Dermis microvascular lymphatic vessel endothelial cell (primary cell): ENCODE measurements around the gene UNC45A. TPM values are rescaled to one million over a fixed set of nuclear protein-coding genes. Genes with fewer than 3 reads are reported as not detected.
"Not testable (repeated sequence)": the region's sequence is repeated elsewhere in the genome, so short reads cannot be mapped to it uniquely, and the experiment has no call there.

Experiments used
- DNase-seq, 2 donors: peaks; one replicate each; pipeline versions ENCODE4 v3.0.0 to v3.0.0-alpha.2; 2010; ENCODE audit warnings: low read depth in 2 of 2
- total RNA-seq: library from RNA; depleted of rRNA; stranded (reverse); fragments of >200 nt; gene quantifications from 2 replicates; pipeline ENCODE4 v1.2.1, GENCODE V29; 2014

UNC45A gene
- total RNA-seq, 1 donor from 2014 or later: 96.8 TPM

DNA sequence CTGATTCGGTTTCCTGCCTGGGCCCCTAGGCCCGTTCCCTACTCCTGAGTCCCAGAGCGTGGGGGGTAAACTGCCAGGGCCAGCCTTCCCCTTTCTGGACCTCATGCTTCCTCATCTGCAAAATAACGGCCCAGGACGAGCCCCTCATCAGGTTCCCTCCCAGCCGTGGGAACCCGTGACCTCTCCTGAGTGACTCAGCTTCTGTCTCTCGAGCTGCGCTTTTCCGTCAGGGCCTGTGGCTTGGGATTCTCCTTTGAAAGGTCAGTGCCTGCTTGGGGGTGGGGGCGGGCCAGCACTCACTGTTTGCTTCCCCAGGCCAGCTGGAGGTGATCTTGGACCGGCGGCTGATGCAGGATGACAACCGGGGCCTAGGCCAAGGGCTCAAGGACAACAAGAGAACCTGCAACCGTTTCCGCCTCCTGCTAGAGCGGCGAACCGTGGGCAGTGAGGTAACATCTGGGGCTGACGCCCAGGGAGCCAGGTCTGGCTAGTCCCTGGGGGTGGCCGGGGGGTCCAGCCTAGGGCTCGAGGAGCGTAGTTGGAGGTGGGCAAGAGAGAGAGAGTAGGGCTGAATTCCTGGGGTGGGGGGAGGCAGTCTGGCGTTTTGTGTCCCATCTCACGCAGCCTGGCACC is 19.2 kb upstream of the UNC45A start:
- no peak for DNase-seq

DNA sequence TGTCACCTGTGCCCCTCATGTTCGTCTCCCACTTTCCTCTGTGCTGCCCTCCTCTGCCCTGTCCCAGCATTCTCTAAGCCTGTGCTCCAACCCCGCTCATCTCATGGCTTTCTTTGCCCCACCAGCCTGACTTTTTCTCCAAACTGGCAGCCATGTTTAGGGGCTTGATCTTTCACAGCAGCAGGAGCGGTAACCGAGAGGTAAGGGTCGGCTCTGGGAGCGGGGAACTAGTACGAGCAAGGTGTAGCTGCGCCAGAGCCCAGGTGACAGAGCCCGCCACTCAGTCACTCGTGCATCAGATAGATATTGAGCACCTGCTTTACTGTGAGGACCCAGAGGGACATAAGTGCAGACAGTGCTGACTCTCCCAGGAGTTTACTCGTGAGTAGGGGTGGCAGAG is 18.6 kb upstream of the UNC45A start:
- DNase-seq: no peak

DNA sequence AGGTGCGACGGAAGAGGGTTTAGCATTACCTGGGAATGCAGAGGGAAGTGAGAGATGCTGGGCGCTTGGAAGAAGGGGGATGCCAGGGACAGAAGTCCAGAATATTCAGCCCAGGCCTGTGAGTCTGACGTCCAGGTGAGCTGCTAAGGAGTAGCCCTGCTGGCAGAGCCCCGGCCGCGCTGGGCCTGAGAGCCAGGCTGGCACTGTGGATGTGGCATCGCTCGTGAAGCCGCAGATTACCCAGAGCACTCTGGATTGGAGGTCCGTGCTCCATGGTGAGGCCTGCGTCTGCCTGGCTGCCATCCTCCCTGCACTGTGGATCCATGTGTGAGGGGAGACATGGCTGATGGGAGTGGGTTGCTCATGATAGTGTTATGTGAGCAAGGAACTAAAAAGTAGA is 17.5 kb upstream of the UNC45A start:
- DNase-seq: no peak

DNA sequence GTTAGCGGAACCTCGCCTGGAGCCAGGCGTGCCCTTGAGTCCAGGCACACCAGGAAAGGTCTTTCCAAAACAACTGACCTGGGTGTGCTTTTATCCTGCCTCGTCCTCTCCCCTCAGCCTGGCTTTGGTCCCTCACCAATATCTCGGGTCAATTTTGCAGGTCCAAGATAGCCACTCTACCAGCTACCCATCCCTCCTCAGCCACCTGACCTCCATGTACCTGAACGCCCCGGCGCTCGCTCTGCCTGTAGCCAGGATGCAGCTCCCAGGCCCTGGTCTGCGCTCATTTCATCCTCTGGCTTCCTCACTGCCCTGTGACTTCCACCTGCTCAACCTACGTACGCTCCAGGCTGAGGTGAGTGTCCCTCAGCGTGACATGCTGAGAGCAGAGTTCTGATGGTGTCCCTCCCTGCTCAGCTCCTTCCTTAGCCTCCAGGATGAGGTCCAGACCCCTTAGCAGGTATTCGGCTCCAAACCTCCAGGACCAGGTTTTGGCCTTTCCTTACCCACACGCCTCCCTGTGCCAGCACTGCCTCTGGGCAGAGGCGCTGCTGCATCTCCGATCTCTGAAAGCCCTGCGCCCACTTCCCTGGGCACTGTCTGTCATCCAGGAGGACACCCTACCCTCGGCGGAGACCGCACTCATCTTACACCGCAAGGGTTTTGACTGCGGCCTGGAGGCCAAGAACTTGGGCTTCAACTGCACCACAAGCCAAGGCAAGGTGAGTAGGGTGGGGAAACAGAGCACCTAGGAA is 16.9 kb upstream of the UNC45A start:
- no peak for DNase-seq

DNA sequence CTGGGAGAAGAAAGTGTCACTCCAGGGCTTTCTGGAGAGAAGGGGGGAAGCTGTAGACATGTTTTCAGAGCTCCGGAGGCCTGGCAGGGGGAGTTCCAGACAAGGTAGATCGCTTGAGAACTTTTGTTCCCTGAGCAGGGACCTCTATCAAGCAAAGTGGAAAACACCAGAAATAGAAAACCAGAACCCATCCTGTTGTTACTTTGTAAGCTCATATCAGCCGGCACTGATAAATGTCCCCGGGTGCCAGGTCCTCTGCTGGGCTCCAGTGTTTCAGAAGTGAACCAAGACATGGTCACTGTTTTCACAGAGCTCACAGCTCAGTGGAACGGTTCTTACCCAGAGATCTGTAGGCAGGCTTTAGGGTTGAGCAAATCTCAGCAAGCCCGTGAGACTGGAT is 16.2 kb upstream of the UNC45A start:
- DNase-seq: no peak

DNA sequence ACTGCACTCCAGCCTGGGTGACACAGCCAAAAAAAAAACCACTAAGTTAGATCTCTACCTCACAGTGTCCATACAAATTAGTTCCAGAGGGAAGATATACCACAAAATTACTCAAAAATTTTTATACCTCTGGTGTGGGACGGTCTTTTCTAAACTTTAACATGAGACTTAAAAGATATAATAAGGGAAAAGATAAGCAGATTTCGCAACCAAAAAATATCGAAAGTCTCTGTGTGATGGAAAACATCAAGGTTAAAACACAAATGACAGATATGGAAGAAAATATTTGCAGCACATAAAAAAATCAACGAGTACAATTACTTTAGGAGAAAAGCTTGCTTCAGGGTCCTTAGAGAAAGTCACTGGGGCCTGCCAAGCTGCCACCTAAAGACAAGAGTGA is 13.2 kb upstream of the UNC45A start:
- no peak for DNase-seq

DNA sequence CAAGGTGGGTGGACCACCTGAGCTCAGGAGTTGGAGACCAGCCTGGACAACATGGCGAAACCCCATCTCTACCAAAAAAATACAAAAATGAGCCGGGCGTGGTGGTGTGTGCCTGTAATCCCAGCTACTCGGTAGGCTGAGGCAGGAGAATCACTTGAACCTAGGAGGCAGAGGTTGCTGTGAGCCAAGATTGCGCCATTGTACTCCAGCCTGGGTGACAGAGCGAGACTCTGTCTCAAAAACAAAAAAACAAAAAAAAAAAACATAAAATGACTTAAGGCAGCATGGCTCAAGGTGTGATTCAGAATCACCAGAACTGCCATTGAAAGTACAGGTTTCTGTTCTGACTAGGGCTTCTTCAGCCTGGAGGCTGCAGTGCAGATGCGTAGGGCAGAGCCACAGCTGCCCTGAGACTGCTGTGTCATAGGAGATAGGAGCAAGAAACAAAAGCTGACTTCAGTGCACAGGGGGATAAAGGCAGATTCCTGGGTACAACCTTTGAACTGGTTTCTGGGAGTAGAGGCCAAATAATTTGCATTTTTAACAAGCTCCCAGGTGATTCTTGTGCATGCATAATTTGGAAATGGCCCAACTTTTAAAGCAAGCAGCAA is 12.3 kb upstream of the UNC45A start:
- not testable (repeated sequence) for DNase-seq

DNA sequence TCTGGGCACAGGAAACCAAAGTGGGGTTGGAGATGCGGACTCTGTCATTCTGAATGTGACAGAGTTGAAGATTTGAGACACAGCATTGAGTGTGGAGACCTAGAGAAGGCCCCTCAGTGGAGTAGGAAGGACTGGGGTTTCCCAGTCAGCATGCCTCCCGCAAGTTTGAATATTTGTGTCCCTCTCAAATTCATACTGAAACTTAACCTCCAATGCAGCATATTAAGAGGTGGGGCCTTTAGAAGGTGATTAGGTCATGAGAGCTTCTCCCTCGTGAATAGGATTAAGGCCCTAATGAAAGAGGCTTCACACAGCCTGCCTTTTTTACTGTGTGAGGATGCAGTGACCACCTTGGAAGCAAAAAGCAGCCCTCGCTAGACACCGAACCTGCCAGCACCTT is 10.7 kb upstream of the UNC45A start:
- no peak for DNase-seq

DNA sequence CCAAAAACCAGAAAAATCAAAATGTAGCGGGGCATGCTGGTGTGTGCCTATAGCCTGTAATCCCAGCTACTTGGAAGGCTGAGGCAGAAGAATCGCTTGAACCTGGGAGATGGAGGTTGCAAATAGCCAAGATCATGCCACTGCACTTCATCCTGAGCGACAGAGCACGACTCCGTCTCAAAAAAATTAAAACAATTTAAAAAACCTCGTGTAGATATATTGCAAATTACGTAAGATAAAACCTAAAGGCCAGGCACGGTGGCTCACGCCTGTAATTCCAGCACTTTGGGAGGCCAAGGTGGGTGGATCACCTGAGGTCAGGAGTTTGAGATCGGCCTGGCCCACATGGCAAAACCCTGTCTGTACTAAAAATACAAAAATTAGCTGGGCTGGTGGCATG is 8.3 kb upstream of the UNC45A start:
- not testable (repeated sequence) for DNase-seq

DNA sequence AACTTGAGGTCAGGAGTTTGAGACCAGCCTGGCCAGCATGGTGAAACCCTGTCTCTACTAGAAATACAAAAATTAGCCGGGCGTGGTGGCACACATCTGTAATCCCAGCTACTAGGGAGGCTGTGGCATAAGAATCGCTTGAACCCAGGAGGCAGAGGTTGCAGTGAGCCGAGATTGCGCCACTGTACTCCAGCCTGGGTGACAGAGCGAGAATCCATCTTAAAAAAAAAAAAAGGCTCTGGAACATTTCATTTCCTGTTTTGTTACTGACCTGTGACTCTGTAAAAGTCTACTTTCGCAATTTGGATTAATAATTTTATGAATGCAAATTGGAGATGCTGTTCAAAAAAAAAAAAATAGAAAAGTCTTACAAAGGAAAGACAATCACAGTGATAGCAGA is 7.0 kb upstream of the UNC45A start:
- not testable (repeated sequence) for DNase-seq

DNA sequence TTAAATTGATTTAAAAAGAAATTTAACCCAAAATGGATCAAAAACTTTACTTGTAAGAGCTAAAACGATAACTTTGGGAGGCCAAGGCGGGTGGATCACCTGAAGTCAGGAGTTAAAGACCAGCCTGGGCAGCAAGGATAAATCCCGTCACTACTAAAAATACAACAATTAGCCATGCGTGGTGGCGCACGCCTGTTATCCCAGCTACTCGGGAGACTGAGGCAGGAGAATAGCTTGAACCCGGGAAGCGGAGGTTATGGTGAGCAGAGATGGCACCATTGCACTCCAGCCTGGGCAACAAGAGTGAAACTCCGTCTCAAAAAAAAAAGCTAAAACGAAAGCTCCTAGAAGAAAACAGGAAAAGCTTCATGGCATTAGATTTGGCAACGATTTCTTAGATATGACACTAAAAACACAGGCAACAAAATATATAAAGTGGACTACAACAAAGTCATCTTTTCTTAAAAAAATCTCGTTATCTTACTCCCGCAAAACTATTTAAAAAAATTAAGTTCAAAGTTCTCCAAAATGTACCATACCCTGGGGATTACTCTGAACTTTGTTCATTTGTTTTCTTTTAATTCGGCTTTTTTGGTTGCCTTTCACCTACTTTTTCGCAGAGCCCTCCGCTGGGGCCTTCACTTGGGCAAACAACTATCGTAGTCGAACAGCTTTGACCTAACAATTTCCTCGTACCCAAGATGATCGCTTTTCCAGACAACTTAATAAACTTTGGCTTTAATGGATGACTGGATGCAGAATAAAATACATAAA is 5.7 kb upstream of the UNC45A start:
- DNase-seq: no peak

DNA sequence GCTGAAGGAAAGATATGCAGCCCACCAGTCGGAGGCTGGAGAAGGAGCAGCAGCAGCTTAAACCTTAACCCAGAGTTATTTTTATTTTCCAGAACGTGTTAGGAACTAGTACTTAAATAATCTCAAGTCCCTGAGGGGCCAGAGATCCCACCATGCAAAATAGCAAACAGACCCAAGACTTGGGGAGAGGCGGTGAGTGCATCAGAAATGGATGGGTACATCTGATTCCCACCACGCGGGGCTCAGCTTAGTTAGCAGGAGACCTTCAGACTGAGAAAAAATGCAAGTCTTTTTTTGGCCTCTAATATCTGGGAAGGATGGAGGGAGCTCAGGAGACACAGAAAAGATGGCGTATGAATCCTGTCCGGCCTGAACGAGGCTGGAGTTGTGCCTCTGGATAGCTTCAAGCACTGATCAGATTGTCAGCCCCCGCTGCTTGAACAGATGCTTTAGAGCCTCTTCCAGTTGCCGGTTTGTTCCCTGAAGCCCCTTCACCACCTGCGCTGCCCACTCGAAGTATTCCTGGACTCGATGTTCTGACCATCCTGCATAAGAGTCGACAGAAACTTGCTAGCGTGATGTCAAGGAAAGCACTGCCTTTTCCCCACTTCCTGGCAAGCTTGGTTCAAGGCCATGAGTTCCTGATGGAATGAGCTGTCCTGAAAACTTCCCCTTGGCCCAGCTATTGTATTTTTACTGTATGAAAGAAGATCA is 4.1 kb upstream of the UNC45A start:
- peak in 1 of 2 donors; percentile 51 for DNase-seq

DNA sequence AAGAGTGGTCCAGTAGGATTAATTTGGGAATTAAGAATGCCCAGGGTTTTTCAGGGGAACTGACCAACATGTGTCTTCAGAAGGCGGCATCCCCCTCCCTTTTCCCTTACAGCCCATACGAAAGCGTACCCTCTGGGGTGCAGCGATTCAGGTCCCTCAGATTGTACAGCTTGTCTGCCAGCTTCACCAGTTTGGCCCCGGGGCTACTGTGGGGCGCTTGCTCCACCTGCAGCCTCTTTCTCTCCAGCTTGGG is 3.6 kb upstream of the UNC45A start:
- DNase-seq: no peak

DNA sequence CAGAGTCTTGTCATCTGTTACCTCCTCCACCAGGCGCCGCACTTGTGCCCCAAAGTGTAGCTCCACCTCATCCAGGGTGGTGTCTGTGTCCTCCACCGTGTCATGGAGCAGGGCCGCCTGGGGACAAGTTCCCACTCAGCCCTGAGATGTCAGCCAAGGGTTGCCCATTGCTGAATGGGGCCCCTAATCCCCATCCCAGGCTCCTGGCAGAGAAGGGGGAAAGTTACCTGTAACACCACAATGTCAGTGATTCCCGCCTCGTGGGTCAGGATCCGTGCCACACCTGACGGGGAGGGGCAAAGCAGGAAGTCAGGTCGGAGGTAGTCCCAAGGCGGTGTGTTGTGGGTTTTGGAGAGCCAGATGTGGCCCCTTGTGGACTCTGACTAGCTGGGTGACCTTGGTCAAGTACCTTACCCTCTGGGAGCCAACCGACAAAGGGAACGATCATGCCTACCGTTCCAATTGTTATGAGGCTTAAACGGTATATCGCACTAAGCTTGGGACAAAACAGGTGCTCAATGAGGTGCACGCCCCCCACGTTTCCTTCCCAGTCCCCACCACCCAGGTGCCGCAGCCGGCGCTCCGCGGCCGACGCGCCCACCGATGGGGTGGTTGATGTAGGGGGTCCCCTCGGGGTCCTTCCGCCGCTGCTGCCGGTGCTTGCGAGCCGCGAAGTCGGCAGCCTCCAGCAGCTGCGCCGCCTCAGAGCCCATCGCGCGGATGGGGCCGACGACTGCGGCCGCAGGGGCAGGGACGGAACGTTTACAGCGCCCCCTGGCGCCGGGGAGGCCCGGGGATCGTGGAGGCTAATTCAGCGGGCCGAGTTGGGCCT is 3.0 kb upstream of the UNC45A start, which contains the start of gene HDDC3:
Gene HDDC3, minus strand, starts transcription at position 722 of the 832 bp plus-strand sequence. Its CDS starts 9 bp downstream, at position 713.
- DNase-seq: peak; percentile 55 to 82

DNA sequence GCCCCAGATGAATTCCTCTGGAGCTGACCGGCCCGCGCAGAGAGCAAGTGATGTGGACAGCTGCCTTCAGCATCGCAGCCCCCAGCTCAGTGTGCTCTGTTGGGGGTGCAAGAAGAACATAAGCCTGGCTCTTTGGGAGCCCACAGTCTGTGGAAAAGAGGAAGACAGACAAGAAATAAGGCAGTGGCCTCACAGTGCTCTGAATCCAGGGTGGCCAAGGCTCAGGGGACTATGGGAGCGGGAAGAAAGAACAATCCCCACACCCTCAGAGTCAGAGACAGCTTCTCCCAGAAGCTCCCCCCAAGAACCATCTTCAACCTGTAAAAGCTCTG is 2.5 kb upstream of the UNC45A start:
- DNase-seq: no peak

DNA sequence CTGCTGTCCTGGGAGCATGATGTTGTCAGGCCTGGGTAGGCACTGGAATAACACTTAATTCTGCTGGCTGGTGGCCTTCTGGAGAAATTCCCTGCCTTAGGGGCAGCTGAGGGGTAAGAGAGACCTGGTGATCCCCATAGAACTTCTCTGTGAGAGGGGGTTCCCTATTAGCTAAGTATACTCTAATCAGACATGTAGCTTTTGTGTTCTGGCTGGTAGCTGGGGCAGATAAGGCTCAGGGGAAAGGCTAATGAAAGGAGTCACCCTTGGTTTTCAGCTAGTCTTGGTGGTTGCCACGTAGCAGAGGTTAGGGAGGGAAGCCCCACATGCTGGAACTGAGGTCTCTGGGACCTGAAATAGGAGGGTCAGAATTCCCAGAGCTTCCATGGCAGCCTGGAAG is 1.8 kb upstream of the UNC45A start:
- DNase-seq: no peak

DNA sequence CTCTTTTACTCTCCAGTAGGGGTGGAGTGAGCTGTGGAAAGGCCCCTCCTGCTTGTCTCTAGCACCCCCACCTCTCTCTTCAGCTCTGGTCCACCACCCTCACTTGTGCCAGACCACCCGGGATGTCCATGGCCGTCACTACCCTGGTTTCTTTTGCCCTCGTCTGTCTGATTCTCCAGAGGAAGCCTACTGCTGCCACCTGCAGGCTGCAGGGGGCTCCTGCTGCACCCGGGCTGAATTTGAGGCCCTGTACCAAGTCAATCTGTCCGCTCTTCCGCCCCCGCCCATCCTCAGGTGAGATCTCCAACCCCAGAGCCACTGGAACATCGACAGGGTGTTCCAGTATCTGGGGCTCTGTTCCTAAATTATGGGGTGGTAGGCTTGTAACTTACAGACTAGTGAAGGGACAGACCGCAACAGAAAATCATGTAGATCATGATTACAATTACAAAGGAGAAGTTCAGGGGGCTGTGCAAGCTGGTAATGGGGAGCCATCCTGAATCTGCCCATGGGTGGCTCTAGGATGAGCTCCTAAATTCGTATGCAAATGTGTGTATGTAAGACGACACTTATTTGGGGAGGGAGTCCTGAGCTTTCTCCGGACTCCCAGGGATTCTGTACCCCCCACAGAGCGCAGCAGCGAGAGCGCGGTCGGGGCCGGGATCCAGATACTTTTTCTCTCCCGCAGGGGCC is 683 bp upstream of the UNC45A start:
- DNase-seq: peak; percentile 58 to 80

DNA sequence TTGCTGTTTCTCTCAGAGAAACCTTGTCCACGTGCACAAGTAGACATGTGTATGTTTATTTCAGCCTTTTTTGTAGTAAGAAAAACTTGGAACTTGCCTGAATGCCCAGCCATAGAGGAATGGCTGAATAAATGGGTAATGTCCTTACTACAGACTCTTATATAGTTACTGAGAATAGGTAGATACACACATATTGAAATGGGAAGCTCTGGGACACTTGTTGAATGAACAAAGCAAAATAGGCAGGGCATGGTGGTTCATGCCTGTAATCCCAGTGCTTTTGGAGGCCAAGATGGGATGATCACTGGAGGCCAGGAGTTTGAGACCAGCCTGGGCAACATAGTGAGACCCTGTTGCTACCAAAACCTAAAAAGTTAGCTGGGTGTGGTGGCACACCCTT is 1.7 kb downstream of the UNC45A start:
- DNase-seq: no peak

DNA sequence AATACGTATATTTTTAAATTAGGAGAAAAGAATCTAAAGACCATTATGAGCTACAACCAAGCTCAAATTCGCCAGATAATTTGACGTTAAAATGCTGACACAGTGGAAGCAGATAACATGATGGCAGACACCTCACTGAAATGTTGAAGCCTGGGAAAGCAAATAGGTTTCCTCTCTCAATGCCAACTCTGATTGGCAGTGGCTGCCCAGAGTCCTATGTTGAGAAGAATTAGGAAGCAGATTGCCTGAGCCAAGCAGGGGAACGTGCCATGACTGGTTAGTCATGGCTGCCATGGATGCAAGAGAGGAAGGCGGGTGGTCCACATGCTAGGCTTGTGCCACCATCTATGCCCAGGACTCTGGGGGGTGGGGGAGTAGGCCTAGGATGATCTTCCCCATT is 3.2 kb downstream of the UNC45A start:
- no peak for DNase-seq

DNA sequence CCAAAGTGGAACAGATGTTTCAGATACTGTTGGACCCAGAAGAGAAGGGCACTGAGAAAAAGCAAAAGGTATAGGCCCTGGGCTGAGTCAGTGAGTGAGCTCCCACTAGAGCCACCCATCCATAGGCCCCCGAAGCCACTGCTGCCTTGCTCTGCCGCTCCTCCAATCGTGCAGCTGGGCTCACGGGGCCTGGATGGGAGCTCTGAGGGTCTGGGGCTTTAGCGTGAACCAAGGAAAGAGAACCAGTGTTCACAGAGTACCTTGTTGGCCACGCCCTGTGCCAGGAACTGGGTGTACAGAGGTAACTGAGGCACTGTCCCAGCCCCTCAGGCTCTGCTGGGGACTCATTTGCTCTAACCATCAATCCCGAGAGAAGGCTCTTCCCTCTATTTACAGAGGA is 4.7 kb downstream of the UNC45A start:
- DNase-seq: no peak
